PC-9 (cell line): ENCODE data around the gene PIGC.

Source experiments
- EZH2 ChIP-seq: fragments of 200-600 bp; sonication (generic); IDR thresholded peaks from 2 replicates; pipeline ENCODE4 v1.8.0; 2017; ENCODE audit warnings: antibody characterized with exemption, low read depth
- TF ChIP-seq, protein P1 (sequence below): fragments of 200-600 bp; sonication (generic); conservative IDR thresholded peaks from 2 replicates; pipeline ENCODE4 v1.6.1; 2017; ENCODE audit warnings: mixed run types, antibody characterized with exemption, mild to moderate bottlenecking, moderate library complexity

DNA sequence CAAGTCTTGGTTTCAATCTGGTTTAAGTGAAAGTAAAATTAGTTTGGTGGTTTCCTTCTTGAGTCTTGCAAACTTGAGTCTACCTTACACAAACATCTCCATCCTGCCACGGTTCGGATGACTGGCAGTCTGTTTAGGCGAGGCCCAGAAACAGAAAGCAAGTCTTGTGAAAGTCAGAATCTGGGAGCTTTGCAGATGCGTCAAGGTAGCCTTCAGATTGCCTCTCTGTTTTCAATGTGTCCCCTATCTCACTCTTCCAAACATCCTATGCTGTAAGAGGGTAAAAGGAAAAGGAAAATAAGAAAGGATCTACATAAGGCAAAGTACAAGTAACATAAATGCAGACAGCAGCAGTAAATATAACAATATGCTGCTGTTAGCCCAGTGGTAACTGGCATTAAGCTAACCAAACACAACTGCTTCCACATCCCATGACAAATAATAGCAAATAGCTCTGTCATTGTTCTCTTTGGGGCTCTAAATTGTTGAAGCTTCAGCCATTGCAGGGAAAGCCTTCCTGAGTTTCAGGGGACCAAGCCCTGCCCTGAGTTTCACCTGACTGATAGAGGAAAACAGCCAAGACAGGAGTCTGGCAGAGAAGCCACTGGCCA, 49.6 kb downstream of the PIGC start:
- TF ChIP-seq, protein P1, sequence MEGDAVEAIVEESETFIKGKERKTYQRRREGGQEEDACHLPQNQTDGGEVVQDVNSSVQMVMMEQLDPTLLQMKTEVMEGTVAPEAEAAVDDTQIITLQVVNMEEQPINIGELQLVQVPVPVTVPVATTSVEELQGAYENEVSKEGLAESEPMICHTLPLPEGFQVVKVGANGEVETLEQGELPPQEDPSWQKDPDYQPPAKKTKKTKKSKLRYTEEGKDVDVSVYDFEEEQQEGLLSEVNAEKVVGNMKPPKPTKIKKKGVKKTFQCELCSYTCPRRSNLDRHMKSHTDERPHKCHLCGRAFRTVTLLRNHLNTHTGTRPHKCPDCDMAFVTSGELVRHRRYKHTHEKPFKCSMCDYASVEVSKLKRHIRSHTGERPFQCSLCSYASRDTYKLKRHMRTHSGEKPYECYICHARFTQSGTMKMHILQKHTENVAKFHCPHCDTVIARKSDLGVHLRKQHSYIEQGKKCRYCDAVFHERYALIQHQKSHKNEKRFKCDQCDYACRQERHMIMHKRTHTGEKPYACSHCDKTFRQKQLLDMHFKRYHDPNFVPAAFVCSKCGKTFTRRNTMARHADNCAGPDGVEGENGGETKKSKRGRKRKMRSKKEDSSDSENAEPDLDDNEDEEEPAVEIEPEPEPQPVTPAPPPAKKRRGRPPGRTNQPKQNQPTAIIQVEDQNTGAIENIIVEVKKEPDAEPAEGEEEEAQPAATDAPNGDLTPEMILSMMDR = no peak
- no peak for TF ChIP-seq EZH2
